IMR-90 (cell line): Measurements from ENCODE around the gene HMBS. TPM values are rescaled to one million over a fixed set of nuclear protein-coding genes. Genes with fewer than 3 reads are reported as not detected.

Source experiments
- ATAC-seq: fragments of 200-7000 bp; cut with Tn5 transposase; 2 replicates; pipeline ENCODE4 v1.9.1; 2020; ENCODE audit warnings: low read depth, mild to moderate bottlenecking, moderate library complexity
- BruUV-seq: library from RNA; stranded (reverse); fragments of 400-500 nt; replicated peaks from 2 replicates; lab custom pipeline; 2021; lab: Mats Ljungman, UMichigan
- CTCF ChIA-PET: fragments of 300-600 bp; formaldehyde crosslinking; extraction: SDS; loops from one replicate; lab custom pipeline; 2021; ENCODE audit warnings: antibody characterized with exemption; lab: Yijun Ruan, JAX
- POLR2A ChIA-PET: fragments of 300-600 bp; sonication (Branson Sonifier 250); formaldehyde crosslinking; loops from one replicate; lab custom pipeline; 2022; ENCODE audit warnings: antibody characterized with exemption; ENCODE audit not compliant: unreplicated experiment; lab: Charles Lee
- DNase-seq: peaks from one replicate; pipeline ENCODE4 v3.0.0; 2013
- H2AFZ ChIP-seq: replicated peaks from 2 replicates; pipeline ENCODE3; 2013; ENCODE audit warnings: low read length, mild to moderate bottlenecking; ENCODE audit not compliant: poor library complexity
- H2AK5ac ChIP-seq: 2 replicates; pipeline ENCODE4 v1.6.1; 2013; ENCODE audit warnings: low read depth, low read length, inconsistent platforms
- H2AK9ac ChIP-seq: replicated peaks from 2 replicates; pipeline ENCODE3; 2013; ENCODE audit warnings: mild to moderate bottlenecking, low read depth, low read length, moderate library complexity; ENCODE audit not compliant: poor library complexity
- H2BK120ac ChIP-seq: 2 replicates; pipeline ENCODE4 v1.6.1; 2013; ENCODE audit warnings: low read depth, low read length, inconsistent platforms
- H2BK15ac ChIP-seq: 3 replicates; pipeline ENCODE4 v1.6.1; 2013; ENCODE audit warnings: low read depth, low read length, inconsistent platforms
- H2BK20ac ChIP-seq: 2 replicates; pipeline ENCODE4 v1.6.1; 2013; ENCODE audit warnings: low read depth, mild to moderate bottlenecking, inconsistent platforms, low read length, moderate library complexity
- H2BK5ac ChIP-seq: 2 replicates; pipeline ENCODE4 v1.6.1; 2013; ENCODE audit warnings: mild to moderate bottlenecking, low read depth, low read length, inconsistent platforms; ENCODE audit not compliant: poor library complexity, severe bottlenecking
- H3K14ac ChIP-seq: replicated peaks from 2 replicates; pipeline ENCODE4 v1.6.1; 2013; ENCODE audit warnings: low read depth, low read length, inconsistent platforms
- H3K18ac ChIP-seq: 2 replicates; pipeline ENCODE4 v1.6.1; 2013; ENCODE audit warnings: low read depth, low read length, control low read depth
- H3K23ac ChIP-seq: 2 replicates; pipeline ENCODE4 v1.6.1; 2013; ENCODE audit warnings: low read depth, low read length, inconsistent platforms
- H3K27ac ChIP-seq: 2 replicates; pipeline ENCODE4 v1.5.1; 2013; ENCODE audit warnings: mild to moderate bottlenecking, control low read depth, low read length; ENCODE audit not compliant: insufficient read depth
- H3K27me3 ChIP-seq: 2 replicates; pipeline ENCODE4 v1.6.1; 2013; ENCODE audit warnings: low read length; ENCODE audit not compliant: control insufficient read depth, insufficient read depth
- H3K36me3 ChIP-seq: 2 replicates; pipeline ENCODE4 v1.6.1; 2013; ENCODE audit warnings: low read length, mixed read lengths; ENCODE audit not compliant: control insufficient read depth, insufficient read depth
- H3K4ac ChIP-seq: 2 replicates; pipeline ENCODE4 v1.6.1; 2013; ENCODE audit warnings: low read depth, low read length, inconsistent platforms
- H3K4me1 ChIP-seq: 2 replicates; pipeline ENCODE4 v1.6.1; 2013; ENCODE audit warnings: low read length, mixed read lengths; ENCODE audit not compliant: control insufficient read depth, insufficient read depth
- H3K4me2 ChIP-seq: 2 replicates; pipeline ENCODE4 v1.6.1; 2013; ENCODE audit warnings: low read depth, mild to moderate bottlenecking, control low read depth, low read length, moderate library complexity
- H3K4me3 ChIP-seq: 2 replicates; pipeline ENCODE4 v1.5.1; 2013; ENCODE audit warnings: low read depth, mild to moderate bottlenecking, control low read depth, low read length, moderate library complexity; ENCODE audit not compliant: insufficient read depth
- H3K56ac ChIP-seq: 2 replicates; pipeline ENCODE4 v1.6.1; 2013; ENCODE audit warnings: low read length, inconsistent platforms; ENCODE audit not compliant: insufficient read depth; ENCODE audit errors: extremely low read depth
- H3K79me1 ChIP-seq, 2 experiments: 2 replicates each; pipeline ENCODE4 v1.6.1; 2013; ENCODE audit warnings: low read length in 2 of 2, inconsistent platforms in 1 of 2, low read depth in 1 of 2
- H3K9ac ChIP-seq: 2 replicates; pipeline ENCODE4 v1.6.1; 2013; ENCODE audit warnings: low read depth, low read length, control low read depth
- H3K9me1 ChIP-seq: 2 replicates; pipeline ENCODE4 v1.6.1; 2013; ENCODE audit warnings: low read length, inconsistent platforms; ENCODE audit not compliant: insufficient read depth
- H3K9me3 ChIP-seq: 2 replicates; pipeline ENCODE4 v1.6.1; 2013; ENCODE audit warnings: low read length; ENCODE audit not compliant: control insufficient read depth, insufficient read depth
- H4K20me1 ChIP-seq: 2 replicates; pipeline ENCODE4 v1.6.1; 2013; ENCODE audit warnings: low read length, inconsistent platforms; ENCODE audit not compliant: insufficient read depth
- H4K5ac ChIP-seq: 2 replicates; pipeline ENCODE4 v1.6.1; 2013; ENCODE audit warnings: mild to moderate bottlenecking, low read depth, low read length, control low read depth
- H4K8ac ChIP-seq, 2 experiments: 2 replicates each; pipeline ENCODE4 v1.6.1; 2013; ENCODE audit warnings: low read depth in 2 of 2, low read length in 2 of 2, control low read depth in 1 of 2, inconsistent platforms in 1 of 2
- H4K91ac ChIP-seq: 2 replicates; pipeline ENCODE4 v1.6.1; 2013; ENCODE audit warnings: low read depth, low read length, inconsistent platforms; ENCODE audit not compliant: insufficient read depth
- MAZ ChIP-seq: IDR thresholded peaks from 2 replicates; pipeline ENCODE4 v1.6.1; 2012; ENCODE audit warnings: low read depth, mild to moderate bottlenecking, low read length, improper control_type of control experiment, moderate library complexity, borderline replicate concordance
- MXI1 ChIP-seq: IDR thresholded peaks from 2 replicates; pipeline ENCODE4 v1.6.1; 2012; ENCODE audit warnings: low read depth, mild to moderate bottlenecking, low read length, moderate library complexity, borderline replicate concordance
- NFE2L2 ChIP-seq: fragments of 150-350 bp; IDR thresholded peaks from 2 replicates; pipeline ENCODE4 v1.6.1; 2016; ENCODE audit warnings: low read depth, mild to moderate bottlenecking, low read length
- POLR2A ChIP-seq: IDR thresholded peaks from 2 replicates; pipeline ENCODE4 v1.6.1; 2012; ENCODE audit warnings: mild to moderate bottlenecking, low read depth, low read length
- RCOR1 ChIP-seq: IDR thresholded peaks from 2 replicates; pipeline ENCODE4 v1.6.1; 2012; ENCODE audit warnings: mild to moderate bottlenecking, low read length, improper control_type of control experiment; ENCODE audit not compliant: insufficient replicate concordance
- USF2 ChIP-seq: fragments of 150-350 bp; IDR thresholded peaks from 2 replicates; pipeline ENCODE4 v1.6.1; 2017; ENCODE audit warnings: mild to moderate bottlenecking, antibody characterized with exemption, low read length, low read depth
- WGBS, 2 experiments: methylation state at CpG; one replicate each; pipeline versions ENCODE4 v1.1.5 to v1.1.7; 2013; ENCODE audit warnings: missing lambda C conversion rate in 2 of 2; ENCODE audit not compliant: insufficient read length in 1 of 2; ENCODE audit errors: extremely low coverage in 2 of 2; 5-methylcytosine and 5-hydroxymethylcytosine counted together
- dilution Hi-C: fragments of 300-500 bp; cut with HindIII; formaldehyde crosslinking; loops from one replicate; pipeline ENCODE4 v1.14.3; 2018; ENCODE audit warnings: low sequenced_read_pairs; ENCODE audit not compliant: unreplicated experiment
- in situ Hi-C: fragments of 300-500 bp; cut with MboI; formaldehyde crosslinking; loops from 3 replicates; pipeline ENCODE4 v1.14.3; 2019; ENCODE audit warnings: low sequenced_read_pairs, inconsistent platforms, mixed read lengths
- intact Hi-C: fragments of 100-400 bp; cut with micrococcal nuclease; formaldehyde crosslinking; loops from 2 replicates; pipeline ENCODE4 v1.10.0; 2022
- polyA plus RNA-seq, 3 experiments: library from polyadenylated mRNA; depleted of rRNA; stranded (reverse); fragments of >200 nt; gene quantifications; 2 replicates each; pipeline ENCODE4 v1.2.3, GENCODE V29; 2012; ENCODE audit warnings: low replicate concordance in 1 of 3
- total RNA-seq: library from RNA; depleted of rRNA; stranded (reverse); fragments of >200 nt; gene quantifications from 2 replicates; pipeline ENCODE4 v1.2.3, GENCODE V29; 2012
- TF ChIP-seq, protein P1 (sequence below): conservative IDR thresholded peaks from 2 replicates; pipeline ENCODE4 v1.5.1; 2012; ENCODE audit warnings: mild to moderate bottlenecking, low read depth, low read length, improper control_type of control experiment

The HMBS gene
- total and polyA plus RNA-seq, 2 of the 4 experiments (the other 2 are of a cell fraction), result 17.9 to 59.5 TPM

DNA sequence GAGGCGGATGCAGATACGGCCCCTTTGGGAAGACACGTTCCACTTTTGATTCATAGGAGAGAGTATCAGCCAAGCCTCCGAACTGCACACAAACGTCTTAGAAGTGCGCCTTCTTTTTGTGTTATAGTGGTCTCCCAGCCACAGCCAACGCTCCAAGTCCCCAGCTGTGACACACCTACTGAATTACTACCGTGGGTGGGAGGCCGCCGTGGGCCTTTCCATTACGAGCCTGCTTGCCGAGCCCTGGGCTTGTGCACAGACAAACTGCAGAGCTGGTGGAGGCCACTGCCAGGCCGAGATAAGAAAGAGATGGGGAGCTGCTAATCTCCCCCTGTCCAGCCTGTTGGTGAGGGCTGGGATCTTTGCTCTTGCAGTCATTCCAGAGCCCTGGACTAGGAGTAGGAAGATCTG, 761 bp downstream of the HMBS start:
- ATAC-seq (peak; percentile 25), DNase-seq (no peak)
- Histone ChIP-seq H4K91ac (peak overlapping the region; percentile 56; the same call in 1 of the 2 replicates), H2BK120ac (peak overlapping the region; percentile 54; the same call in 1 of the 2 replicates), H3K4me1 (peaks cover 5% of the 10 kb centered on the region), H3K56ac (peak overlapping the region; percentile 59), H2AK5ac (peak overlapping the region; percentile 82), H3K36me3 (peaks cover 18% of the 10 kb centered on the region), H2BK20ac (no peak overlapping the region), H3K4me3 (peak overlapping the region; percentile 74), H3K18ac (no peak overlapping the region), H3K14ac (peak overlapping the region; percentile 94), H4K5ac (peak overlapping the region; percentile 58), H2BK15ac (no peak overlapping the region; the same call in 2 of the 3 replicates), H4K8ac (peak overlapping the region; percentile 37 to 90), H3K79me1 (peaks cover 26 to 29% of the 10 kb centered on the region in 2 experiments; a peak in 3 of 4 replicates), H4K20me1 (no peaks in the 10 kb centered on the region), H3K9ac (peak overlapping the region; percentile 82), H2BK5ac (peak overlapping the region; percentile 66), H3K9me3 (no peaks in the 10 kb centered on the region), H2AK9ac (peak overlapping the region; percentile 92), H2AFZ (peak overlapping the region; percentile 92), H3K4me2 (peak overlapping the region; percentile 81), H3K27ac (peak overlapping the region; percentile 80), H3K9me1 (peaks cover 9% of the 10 kb centered on the region; the same call in 1 of the 2 replicates), H3K4ac (peak overlapping the region; percentile 94), H3K27me3 (no peaks in the 10 kb centered on the region), H3K23ac (peak overlapping the region; percentile 91)
- in situ Hi-C loops, result no loop called here
- no peak for TF ChIP-seq RCOR1
- no peak for TF ChIP-seq NFE2L2
- no peak for TF ChIP-seq MXI1
- no peak for TF ChIP-seq POLR2A
- no peak for TF ChIP-seq MAZ
- TF ChIP-seq, protein P1, sequence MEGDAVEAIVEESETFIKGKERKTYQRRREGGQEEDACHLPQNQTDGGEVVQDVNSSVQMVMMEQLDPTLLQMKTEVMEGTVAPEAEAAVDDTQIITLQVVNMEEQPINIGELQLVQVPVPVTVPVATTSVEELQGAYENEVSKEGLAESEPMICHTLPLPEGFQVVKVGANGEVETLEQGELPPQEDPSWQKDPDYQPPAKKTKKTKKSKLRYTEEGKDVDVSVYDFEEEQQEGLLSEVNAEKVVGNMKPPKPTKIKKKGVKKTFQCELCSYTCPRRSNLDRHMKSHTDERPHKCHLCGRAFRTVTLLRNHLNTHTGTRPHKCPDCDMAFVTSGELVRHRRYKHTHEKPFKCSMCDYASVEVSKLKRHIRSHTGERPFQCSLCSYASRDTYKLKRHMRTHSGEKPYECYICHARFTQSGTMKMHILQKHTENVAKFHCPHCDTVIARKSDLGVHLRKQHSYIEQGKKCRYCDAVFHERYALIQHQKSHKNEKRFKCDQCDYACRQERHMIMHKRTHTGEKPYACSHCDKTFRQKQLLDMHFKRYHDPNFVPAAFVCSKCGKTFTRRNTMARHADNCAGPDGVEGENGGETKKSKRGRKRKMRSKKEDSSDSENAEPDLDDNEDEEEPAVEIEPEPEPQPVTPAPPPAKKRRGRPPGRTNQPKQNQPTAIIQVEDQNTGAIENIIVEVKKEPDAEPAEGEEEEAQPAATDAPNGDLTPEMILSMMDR, result no peak
- TF ChIP-seq USF2, result no peak
- ChIA-PET POLR2A (interaction anchor here (0.6 to 1.6 kb wide), 8 partner anchors 8 to 604 kb away, joined by 3 to 11 read pairs (median 5); partner anchors contain the start of gene VPS11), CTCF (interaction anchor here (0.7 kb wide), 2 partner anchors 17 to 120 kb away, joined by 3 to 6 read pairs; no protein-coding TSS in a partner anchor)
- WGBS, 2 experiments, result 0% methylated on average over 5 of the region's 13 CpGs; no CpG with 5 or more reads in 1 of the 2 experiments
- dilution Hi-C loops, result no loop called here
- intact Hi-C loops, result loop anchor here (1.0 kb wide), 1 partner anchor 9 kb away; no protein-coding TSS in a partner anchor
- TSS peak; percentile 37 for BruUV-seq
